ENCODE data around the gene NLGN4Y.
A peak's percentile ranks its signal among the peaks of the same experiment; 100 is the strongest.

Gene NLGN4Y

DNA sequence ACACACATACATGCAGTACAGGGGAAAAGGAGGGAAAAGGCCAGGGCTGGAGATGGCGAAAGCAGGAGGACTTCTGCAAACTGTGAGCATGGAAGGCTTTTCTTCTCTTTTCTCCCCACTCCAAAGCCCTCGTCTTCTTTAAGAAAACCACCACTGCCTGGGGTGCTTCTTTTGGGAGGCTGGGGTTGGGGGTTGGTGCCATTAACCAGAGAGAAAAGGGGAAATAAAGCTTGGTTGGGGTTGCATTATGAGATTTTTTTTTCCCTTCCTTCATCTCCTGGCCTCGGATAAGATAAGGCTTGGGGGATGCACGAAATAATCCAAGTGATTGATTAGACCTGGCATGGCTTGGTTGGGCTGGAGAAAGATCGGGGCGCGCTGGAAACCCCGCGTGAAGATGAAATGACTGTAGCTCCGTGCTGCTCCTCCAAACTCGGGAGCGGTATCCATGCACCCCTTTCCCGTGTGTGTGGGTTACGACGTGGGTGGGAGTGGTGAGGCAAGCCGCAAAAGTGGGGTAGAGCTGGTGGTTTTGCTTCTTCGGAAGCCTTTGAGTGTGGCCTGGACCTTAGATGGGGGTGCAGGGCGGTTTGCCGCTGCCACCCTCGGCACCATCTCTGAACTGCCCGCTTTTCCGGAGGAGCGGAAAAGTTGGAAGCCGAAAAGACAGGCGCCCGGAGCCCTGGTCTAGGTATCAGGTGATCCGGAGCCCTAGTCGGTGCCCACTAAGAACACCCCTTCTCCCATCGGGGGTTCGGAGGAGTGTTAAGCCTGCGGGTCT is 648 bp upstream of the NLGN4Y start:
- no CpG with 5 or more reads among the region's 31 CpGs for WGBS (ENCODE audit: insufficient coverage)
- ChIA-PET POLR2A (no interaction called here), CTCF (no interaction called here)
- Histone ChIP-seq H3K4me1 (ENCODE audit: control extremely low read depth in 1 of 4, control insufficient read depth in 4 of 4, insufficient read depth in 4 of 4, low read length in 3 of 4) (peaks cover 0 to 11% (median 0%) of the 10 kb centered on the region in 4 experiments), H3K27ac (ENCODE audit: insufficient read depth in 1 of 2, low read depth in 1 of 2, low read length in 2 of 2, poor library complexity in 1 of 2, severe bottlenecking in 2 of 2) (no peak overlapping the region), H3K27me3 (replicated peaks in 2 of 5; ENCODE audit: control insufficient read depth in 4 of 5, insufficient read depth in 5 of 5, low read length in 4 of 5) (peaks cover 0 to 49% (median 0%) of the 10 kb centered on the region in 5 experiments), H3K9me3 (ENCODE audit: control extremely low read depth in 1 of 5, control insufficient read depth in 4 of 5, insufficient read depth in 2 of 5, low read depth in 1 of 5, low read length in 4 of 5) (no peaks in the 10 kb centered on the region), H3K4me3 (ENCODE audit: control insufficient read depth in 1 of 7, extremely low read depth in 1 of 7, insufficient read depth in 4 of 7, low read depth in 2 of 7, low read length in 6 of 7) (peak overlapping the region in 2 of 7 experiments; percentile 31 to 69), H3K36me3 (ENCODE audit: control insufficient read depth in 4 of 4, insufficient read depth in 4 of 4, low read length in 3 of 4) (no peaks in the 10 kb centered on the region)
- DNase-seq = no peak

DNA sequence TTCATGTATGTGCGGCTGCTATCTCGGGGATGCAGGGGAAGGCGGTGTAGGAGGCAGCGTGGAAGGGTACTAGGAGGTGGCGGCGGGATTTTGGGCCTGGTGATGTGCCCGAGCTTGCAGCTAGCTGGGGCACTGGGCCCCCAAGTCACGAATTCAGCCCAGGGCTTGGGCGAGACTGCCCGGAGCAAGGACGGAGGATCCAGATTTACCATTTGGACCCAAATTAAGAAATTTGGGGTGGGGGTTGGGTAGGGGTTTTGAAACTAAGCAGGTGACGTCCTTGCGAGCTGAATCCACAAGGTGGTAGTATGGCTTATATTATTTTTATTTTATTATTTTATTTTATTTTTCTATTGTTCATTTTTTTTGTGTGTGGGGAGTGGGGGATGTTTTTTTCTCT is 986 bp downstream of the NLGN4Y start:
- Histone ChIP-seq H3K9me3 (ENCODE audit: control extremely low read depth in 1 of 5, control insufficient read depth in 4 of 5, insufficient read depth in 2 of 5, low read depth in 1 of 5, low read length in 4 of 5) (no peaks in the 10 kb centered on the region), H3K36me3 (ENCODE audit: control insufficient read depth in 4 of 4, insufficient read depth in 4 of 4, low read length in 3 of 4) (no peaks in the 10 kb centered on the region), H3K27me3 (replicated peaks in 2 of 5; ENCODE audit: control insufficient read depth in 4 of 5, insufficient read depth in 5 of 5, low read length in 4 of 5) (peaks cover 0 to 47% (median 0%) of the 10 kb centered on the region in 5 experiments), H3K4me1 (ENCODE audit: control extremely low read depth in 1 of 4, control insufficient read depth in 4 of 4, insufficient read depth in 4 of 4, low read length in 3 of 4) (peaks cover 0 to 11% (median 0%) of the 10 kb centered on the region in 4 experiments), H3K4me3 (ENCODE audit: control insufficient read depth in 1 of 7, extremely low read depth in 1 of 7, insufficient read depth in 4 of 7, low read depth in 2 of 7, low read length in 6 of 7) (peak overlapping the region in 1 of 7 experiments; percentile 69), H3K27ac (ENCODE audit: insufficient read depth in 1 of 2, low read depth in 1 of 2, low read length in 2 of 2, poor library complexity in 1 of 2, severe bottlenecking in 2 of 2) (no peak overlapping the region)
- WGBS (ENCODE audit: insufficient coverage) = no CpG with 5 or more reads among the region's 13 CpGs
- ChIA-PET POLR2A (no interaction called here), CTCF (no interaction called here)
- no peak for DNase-seq

DNA sequence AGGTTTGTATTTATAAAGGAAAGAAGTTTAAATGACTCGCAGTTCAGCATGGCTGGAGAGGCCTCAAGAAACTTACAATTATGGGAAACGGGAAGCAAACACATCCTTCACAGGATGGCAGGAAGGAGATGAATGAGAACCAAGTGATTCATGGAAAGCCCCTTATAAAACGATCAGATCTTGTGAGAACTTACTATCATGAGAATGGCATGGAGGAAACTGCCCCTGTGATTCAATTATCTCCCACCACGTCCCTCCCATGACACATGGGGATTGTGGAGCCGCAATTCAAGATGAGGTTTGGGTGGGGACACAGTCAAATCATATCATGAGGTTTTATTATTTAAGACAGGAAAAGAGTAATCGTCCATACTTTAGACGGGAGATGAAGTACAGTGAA is 4.0 kb downstream of the NLGN4Y start:
- no peak for DNase-seq
- POLR2A ChIA-PET = no interaction called here
- CTCF ChIA-PET = no interaction called here
- Histone ChIP-seq H3K36me3 (ENCODE audit: control insufficient read depth in 4 of 4, insufficient read depth in 4 of 4, low read length in 3 of 4) (no peaks in the 10 kb centered on the region), H3K4me1 (ENCODE audit: control extremely low read depth in 1 of 4, control insufficient read depth in 4 of 4, insufficient read depth in 4 of 4, low read length in 3 of 4) (peaks cover 0 to 11% (median 0%) of the 10 kb centered on the region in 4 experiments), H3K27me3 (replicated peaks in 2 of 5; ENCODE audit: control insufficient read depth in 4 of 5, insufficient read depth in 5 of 5, low read length in 4 of 5) (peaks cover 0 to 25% (median 0%) of the 10 kb centered on the region in 5 experiments), H3K9me3 (ENCODE audit: control extremely low read depth in 1 of 5, control insufficient read depth in 4 of 5, insufficient read depth in 2 of 5, low read depth in 1 of 5, low read length in 4 of 5) (no peaks in the 10 kb centered on the region), H3K4me3 (ENCODE audit: control insufficient read depth in 1 of 7, extremely low read depth in 1 of 7, insufficient read depth in 4 of 7, low read depth in 2 of 7, low read length in 6 of 7) (no peak overlapping the region), H3K27ac (ENCODE audit: insufficient read depth in 1 of 2, low read depth in 1 of 2, low read length in 2 of 2, poor library complexity in 1 of 2, severe bottlenecking in 2 of 2) (no peak overlapping the region)
- no CpG with 5 or more reads among the region's 7 CpGs for WGBS (ENCODE audit: insufficient coverage)

DNA sequence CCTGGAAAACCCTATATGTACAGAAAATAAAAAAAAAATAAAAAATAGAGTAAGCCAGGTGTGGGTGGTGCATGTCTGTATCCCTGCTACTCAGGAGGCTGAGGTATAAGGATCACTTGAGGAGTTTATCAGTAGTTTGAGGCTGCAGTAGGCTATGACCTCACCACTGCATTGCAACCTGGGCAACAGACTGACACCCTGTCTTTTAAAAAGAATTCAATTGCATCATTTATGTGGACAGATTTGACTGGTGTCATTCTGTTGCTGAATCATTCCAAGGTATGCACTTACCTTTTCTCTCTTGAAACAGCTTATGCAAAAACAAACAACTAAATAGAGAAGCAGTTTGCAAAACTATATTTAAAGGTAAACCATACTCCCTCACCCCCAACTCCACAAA is 12.4 kb downstream of the NLGN4Y start:
- no peak overlapping the region for H3K4me3 ChIP-seq (ENCODE audit: control insufficient read depth in 1 of 7, extremely low read depth in 1 of 7, insufficient read depth in 4 of 7, low read depth in 2 of 7, low read length in 6 of 7)
- POLR2A ChIA-PET = no interaction called here
- DNase-seq = no peak
- no peak overlapping the region for H3K27ac ChIP-seq (ENCODE audit: insufficient read depth in 1 of 2, low read depth in 1 of 2, low read length in 2 of 2, poor library complexity in 1 of 2, severe bottlenecking in 2 of 2)
- no peaks in the 10 kb centered on the region for H3K9me3 ChIP-seq (ENCODE audit: control extremely low read depth in 1 of 5, control insufficient read depth in 4 of 5, insufficient read depth in 2 of 5, low read depth in 1 of 5, low read length in 4 of 5)
- H3K36me3 ChIP-seq (ENCODE audit: control insufficient read depth in 4 of 4, insufficient read depth in 4 of 4, low read length in 3 of 4) = no peaks in the 10 kb centered on the region
- CTCF ChIA-PET = no interaction called here
- H3K4me1 ChIP-seq (ENCODE audit: control extremely low read depth in 1 of 4, control insufficient read depth in 4 of 4, insufficient read depth in 4 of 4, low read length in 3 of 4) = no peaks in the 10 kb centered on the region
- H3K27me3 ChIP-seq (replicated peaks in 2 of 5; ENCODE audit: control insufficient read depth in 4 of 5, insufficient read depth in 5 of 5, low read length in 4 of 5) = no peaks in the 10 kb centered on the region

- ChIA-PET POLR2A (no interaction called here), CTCF (no interaction called here)
- DNase-seq = no peak
- H3K4me1 ChIP-seq (ENCODE audit: control extremely low read depth in 1 of 4, control insufficient read depth in 4 of 4, insufficient read depth in 4 of 4, low read length in 3 of 4) = no peaks in the 10 kb centered on the region
- no peak overlapping the region for H3K4me3 ChIP-seq (ENCODE audit: control insufficient read depth in 1 of 7, extremely low read depth in 1 of 7, insufficient read depth in 4 of 7, low read depth in 2 of 7, low read length in 6 of 7)
- no peaks in the 10 kb centered on the region for H3K27me3 ChIP-seq (replicated peaks in 2 of 5; ENCODE audit: control insufficient read depth in 4 of 5, insufficient read depth in 5 of 5, low read length in 4 of 5)
- WGBS (ENCODE audit: insufficient coverage) = no CpG with 5 or more reads among the region's 5 CpGs
- H3K9me3 ChIP-seq (ENCODE audit: control extremely low read depth in 1 of 5, control insufficient read depth in 4 of 5, insufficient read depth in 2 of 5, low read depth in 1 of 5, low read length in 4 of 5) = no peaks in the 10 kb centered on the region
- no peak overlapping the region for H3K27ac ChIP-seq (ENCODE audit: insufficient read depth in 1 of 2, low read depth in 1 of 2, low read length in 2 of 2, poor library complexity in 1 of 2, severe bottlenecking in 2 of 2)
- no peaks in the 10 kb centered on the region for H3K36me3 ChIP-seq (ENCODE audit: control insufficient read depth in 4 of 4, insufficient read depth in 4 of 4, low read length in 3 of 4)
Observed at GRCh38 chrY:14543506-14543905, 19.2 kb downstream of the NLGN4Y start.

DNA sequence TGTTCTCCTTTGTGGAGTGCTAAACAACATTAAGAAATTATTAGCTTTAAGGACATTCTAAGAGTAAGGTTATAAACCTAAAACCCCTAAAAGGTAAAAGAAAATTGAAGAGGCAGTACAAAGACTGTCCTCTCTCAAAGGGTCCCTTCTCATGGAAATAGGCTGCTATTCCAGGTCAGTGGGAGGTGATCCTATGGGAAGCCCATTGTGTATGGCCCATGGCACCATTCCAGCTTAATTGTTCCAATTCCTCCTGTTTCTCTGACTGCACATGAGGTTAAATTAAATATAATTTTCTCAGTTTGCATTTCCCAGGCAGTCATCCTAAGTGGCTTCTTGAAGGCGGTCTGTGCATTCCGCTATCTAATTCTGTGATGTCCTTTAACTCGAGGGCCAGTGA is 57.0 kb downstream of the NLGN4Y start:
- no peaks in the 10 kb centered on the region for H3K36me3 ChIP-seq (ENCODE audit: control insufficient read depth in 4 of 4, insufficient read depth in 4 of 4, low read length in 3 of 4)
- ChIA-PET CTCF (no interaction called here), POLR2A (no interaction called here)
- no peak for DNase-seq
- no peak overlapping the region for H3K4me3 ChIP-seq (ENCODE audit: control insufficient read depth in 1 of 7, extremely low read depth in 1 of 7, insufficient read depth in 4 of 7, low read depth in 2 of 7, low read length in 6 of 7)
- no peaks in the 10 kb centered on the region for H3K9me3 ChIP-seq (ENCODE audit: control extremely low read depth in 1 of 5, control insufficient read depth in 4 of 5, insufficient read depth in 2 of 5, low read depth in 1 of 5, low read length in 4 of 5)
- WGBS (ENCODE audit: insufficient coverage) = no CpG with 5 or more reads among the region's 3 CpGs
- H3K4me1 ChIP-seq (ENCODE audit: control extremely low read depth in 1 of 4, control insufficient read depth in 4 of 4, insufficient read depth in 4 of 4, low read length in 3 of 4) = no peaks in the 10 kb centered on the region
- no peaks in the 10 kb centered on the region for H3K27me3 ChIP-seq (replicated peaks in 2 of 5; ENCODE audit: control insufficient read depth in 4 of 5, insufficient read depth in 5 of 5, low read length in 4 of 5)
- H3K27ac ChIP-seq (ENCODE audit: insufficient read depth in 1 of 2, low read depth in 1 of 2, low read length in 2 of 2, poor library complexity in 1 of 2, severe bottlenecking in 2 of 2) = no peak overlapping the region

DNA sequence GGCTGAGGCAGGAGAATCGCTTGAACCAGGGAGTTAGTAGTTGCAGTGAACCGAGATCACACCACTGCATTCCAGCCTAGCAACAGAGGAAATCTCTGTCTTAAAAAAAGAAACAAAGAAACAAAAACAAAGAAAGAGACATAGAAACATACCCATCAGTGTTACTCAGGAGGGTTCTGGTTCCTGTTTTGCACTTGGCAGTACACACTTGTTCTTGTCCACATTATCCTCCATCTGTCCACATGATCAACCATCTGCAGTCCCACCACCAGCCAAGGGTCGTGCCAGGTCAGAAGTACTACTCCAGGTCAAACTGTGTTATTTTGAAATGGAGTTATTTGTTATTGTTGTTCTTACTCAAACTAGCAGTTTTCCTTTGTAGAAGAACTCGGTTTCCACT is 62.4 kb downstream of the NLGN4Y start:
- Histone ChIP-seq H3K36me3 (ENCODE audit: control insufficient read depth in 4 of 4, insufficient read depth in 4 of 4, low read length in 3 of 4) (no peaks in the 10 kb centered on the region), H3K27me3 (replicated peaks in 2 of 5; ENCODE audit: control insufficient read depth in 4 of 5, insufficient read depth in 5 of 5, low read length in 4 of 5) (no peaks in the 10 kb centered on the region), H3K9me3 (ENCODE audit: control extremely low read depth in 1 of 5, control insufficient read depth in 4 of 5, insufficient read depth in 2 of 5, low read depth in 1 of 5, low read length in 4 of 5) (no peaks in the 10 kb centered on the region), H3K27ac (ENCODE audit: insufficient read depth in 1 of 2, low read depth in 1 of 2, low read length in 2 of 2, poor library complexity in 1 of 2, severe bottlenecking in 2 of 2) (no peak overlapping the region), H3K4me1 (ENCODE audit: control extremely low read depth in 1 of 4, control insufficient read depth in 4 of 4, insufficient read depth in 4 of 4, low read length in 3 of 4) (no peaks in the 10 kb centered on the region), H3K4me3 (ENCODE audit: control insufficient read depth in 1 of 7, extremely low read depth in 1 of 7, insufficient read depth in 4 of 7, low read depth in 2 of 7, low read length in 6 of 7) (no peak overlapping the region)
- no CpG with 5 or more reads among the region's 4 CpGs for WGBS (ENCODE audit: insufficient coverage)
- CTCF ChIA-PET = no interaction called here
- DNase-seq = no peak
- POLR2A ChIA-PET = no interaction called here
